NCI-H446 treated with DMSO at 0.1 percent for 48 hours (cell line): ENCODE results near the gene ATXN1.

Experiments
- DNase-seq: peaks from one replicate; lab custom pipeline; 2025; lab: John Stamatoyannopoulos, UW

The ATXN1 gene

GRCh38 chr6:16673011-16673797 lies 88.1 kb downstream of the ATXN1 start:
- no peak for DNase-seq

DNA sequence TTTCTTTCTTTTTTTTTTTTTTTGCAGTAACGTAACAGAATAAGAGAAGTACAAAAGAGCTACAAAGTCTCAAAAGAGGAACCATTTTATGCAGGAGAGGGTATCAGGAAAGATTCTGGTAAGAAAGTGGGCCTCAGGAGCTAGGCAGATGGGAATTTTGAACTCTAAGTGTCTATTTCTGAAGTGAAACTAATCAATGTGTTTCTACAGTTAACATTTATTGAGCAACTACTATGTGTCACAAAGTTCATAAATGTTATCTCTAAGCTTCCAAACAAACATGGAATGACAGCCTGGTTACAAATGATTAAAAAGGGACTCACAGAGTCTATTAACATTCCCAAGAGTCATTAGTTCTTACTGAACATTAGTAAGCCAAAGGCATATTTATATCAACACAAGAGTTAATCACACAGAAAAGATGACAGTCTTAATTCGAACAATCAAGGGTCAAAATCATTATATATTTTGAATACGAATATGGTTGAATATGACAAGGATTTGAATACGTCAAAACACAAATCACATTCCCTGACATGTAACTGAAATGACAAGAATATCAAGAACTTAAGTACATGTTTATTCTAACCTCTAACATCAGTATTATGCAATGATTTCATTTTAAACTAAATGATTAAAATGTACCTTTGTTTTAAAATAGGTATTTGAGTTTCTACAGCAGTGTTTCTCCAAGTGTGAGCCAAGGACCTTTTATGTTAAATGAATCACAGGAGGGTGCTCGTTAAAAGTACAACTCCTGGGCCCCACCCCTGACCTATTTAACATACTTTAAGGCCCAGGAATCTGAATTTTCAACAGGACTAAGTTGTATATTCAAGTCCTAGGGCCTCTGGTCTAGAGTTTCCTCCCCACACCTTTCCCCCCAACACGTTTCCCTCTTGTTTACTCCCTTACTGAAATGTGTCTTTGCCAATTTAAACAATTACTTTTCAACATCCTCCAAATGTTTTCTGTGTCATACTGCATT lies 89.7 kb downstream of the ATXN1 start:
- DNase-seq = no peak

DNA sequence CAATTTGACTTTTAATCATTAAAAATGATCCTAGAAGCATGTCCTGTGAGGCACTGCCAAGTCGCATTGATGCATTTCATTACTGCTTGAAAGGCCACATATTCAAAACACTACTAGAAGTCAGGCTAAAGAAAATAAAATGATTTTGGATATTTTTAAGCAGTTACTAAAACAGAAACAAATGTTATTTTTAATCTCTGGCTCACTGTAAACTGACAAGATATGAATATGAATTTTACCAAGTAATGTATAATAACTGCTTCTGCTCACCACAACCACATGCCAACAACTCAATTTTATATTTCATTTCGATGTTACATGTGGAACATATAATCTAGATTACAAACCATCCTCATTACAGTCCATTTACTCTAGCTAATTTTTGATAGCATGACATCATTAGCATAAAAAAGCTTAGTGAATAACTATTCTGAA lies 90.6 kb downstream of the ATXN1 start:
- DNase-seq = no peak

GRCh38 chr6:16670183-16670582 lies 91.1 kb downstream of the ATXN1 start:
- no peak for DNase-seq

DNA sequence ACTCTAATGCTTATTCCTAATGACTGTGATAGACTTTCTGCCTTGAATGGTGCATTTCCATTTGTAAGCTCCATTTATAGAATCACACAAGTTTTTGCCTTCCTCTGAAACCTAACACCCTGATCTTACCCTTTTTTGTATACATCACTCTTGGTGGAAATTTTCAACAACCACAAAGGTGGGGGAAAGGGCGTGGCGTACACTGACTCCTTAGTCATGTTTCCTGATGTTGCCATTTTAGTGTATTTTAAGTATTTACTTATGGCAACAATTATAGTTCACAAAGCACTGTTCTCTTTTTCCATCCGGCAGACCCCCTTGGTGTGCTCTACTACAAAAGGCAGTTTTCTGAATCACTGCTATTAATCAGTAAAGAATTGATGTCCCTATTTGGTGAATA lies 92.0 kb downstream of the ATXN1 start:
- no peak for DNase-seq

- no peak for DNase-seq
Measured at GRCh38 chr6:16667509-16667908, 93.8 kb downstream of the ATXN1 start.

- DNase-seq = no peak
Measured at GRCh38 chr6:16665992-16666391, 95.3 kb downstream of the ATXN1 start.

DNA sequence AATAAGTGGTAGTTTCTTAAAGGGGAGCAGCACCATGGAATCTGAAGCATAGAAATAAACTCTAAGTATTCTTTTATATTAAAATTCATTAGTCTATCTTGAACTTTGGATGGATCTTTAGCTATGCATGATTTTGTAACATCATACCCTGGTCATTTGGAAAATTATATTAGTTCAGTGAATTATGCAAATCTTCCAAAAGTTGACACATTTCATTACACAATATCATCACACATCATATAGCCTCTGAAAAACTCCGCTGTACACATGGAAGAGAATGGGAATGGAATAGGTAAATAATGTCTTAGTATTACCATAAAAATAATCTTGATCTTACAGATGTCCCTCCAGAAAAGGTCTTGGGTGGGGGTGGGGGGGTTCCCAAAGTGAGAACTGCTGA lies 96.1 kb downstream of the ATXN1 start:
- no peak for DNase-seq

DNA sequence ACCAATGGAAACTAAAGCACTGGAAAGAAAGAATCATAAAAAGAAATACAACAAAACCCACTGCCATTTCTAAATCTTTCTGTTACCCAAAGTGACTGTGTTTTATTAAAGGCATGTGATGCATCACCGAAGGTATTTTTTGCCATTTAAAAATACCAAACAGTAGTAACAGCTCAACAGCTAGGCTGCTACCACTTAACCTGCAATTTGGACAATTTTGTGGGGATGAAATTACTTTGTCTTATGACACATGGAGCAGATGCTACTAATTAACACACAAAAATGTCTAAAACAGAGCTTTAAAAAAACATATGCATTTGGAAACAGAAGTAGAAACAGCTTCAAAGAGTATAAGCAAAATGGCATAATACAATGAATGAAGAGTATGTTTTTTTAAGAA lies 97.4 kb downstream of the ATXN1 start:
- DNase-seq = no peak

DNA sequence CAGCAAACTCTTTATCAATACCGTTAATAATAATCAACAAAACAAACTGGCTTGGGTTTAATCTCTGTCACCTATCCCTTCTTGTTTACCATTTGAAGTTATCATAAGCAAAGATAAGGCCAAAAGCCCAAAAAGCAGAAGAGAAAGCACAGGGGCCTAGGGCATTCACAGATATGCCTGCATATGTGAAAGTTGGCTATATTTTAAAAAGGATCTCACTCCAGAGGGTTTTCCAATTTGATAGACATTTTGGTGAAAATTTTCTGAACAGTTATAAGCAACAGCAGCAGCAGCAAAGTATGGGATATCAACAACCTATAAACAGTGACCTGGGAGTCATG lies 101.1 kb downstream of the ATXN1 start:
- DNase-seq = no peak

- DNase-seq = no peak
Measured at GRCh38 chr6:16659466-16660156, 101.6 kb downstream of the ATXN1 start.

GRCh38 chr6:16658348-16659034 lies 102.8 kb downstream of the ATXN1 start:
- DNase-seq = no peak

GRCh38 chr6:16657768-16658167 lies 103.5 kb downstream of the ATXN1 start:
- DNase-seq = no peak

GRCh38 chr6:16656451-16656850 lies 104.8 kb downstream of the ATXN1 start:
- DNase-seq = no peak

DNA sequence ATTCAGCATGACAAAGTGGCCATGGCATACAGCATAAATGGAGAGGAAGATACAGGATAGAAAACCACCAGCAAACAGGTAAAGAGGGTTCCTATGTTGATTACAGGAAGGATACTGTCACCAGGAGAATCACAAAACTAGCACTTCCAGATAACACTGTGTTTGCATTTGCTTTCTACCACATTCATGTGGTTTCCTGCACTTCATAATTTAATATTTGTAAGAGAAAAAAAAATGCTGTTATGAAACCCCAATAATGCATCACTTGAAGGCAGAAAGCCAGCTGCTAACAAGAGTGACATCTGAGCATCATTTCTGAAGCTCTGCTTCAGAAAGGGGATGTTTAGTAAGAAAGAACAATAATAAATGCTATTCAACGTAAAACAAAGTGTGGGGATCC lies 106.6 kb downstream of the ATXN1 start:
- no peak for DNase-seq

DNA sequence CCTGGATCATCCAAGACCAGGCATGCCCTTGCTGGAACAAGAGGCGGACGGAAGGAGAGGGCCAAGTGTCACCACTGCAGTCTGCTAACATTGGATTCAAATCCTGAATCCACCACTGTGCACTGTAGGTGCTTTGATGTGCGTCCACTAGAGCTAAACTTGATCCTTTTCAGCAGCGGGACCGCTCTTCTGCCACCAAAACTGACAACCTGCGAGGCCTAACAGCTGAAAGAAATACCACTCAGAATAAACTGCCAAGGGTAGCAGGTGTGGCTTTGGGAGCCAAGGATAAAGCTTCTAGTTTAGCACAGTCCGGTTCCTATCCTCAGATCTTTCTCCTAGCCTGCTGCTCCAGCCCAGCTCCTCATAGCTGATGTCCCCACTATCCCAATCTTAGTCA lies 108.0 kb downstream of the ATXN1 start:
- DNase-seq = no peak

GRCh38 chr6:16651871-16652270 lies 109.4 kb downstream of the ATXN1 start:
- no peak for DNase-seq

DNA sequence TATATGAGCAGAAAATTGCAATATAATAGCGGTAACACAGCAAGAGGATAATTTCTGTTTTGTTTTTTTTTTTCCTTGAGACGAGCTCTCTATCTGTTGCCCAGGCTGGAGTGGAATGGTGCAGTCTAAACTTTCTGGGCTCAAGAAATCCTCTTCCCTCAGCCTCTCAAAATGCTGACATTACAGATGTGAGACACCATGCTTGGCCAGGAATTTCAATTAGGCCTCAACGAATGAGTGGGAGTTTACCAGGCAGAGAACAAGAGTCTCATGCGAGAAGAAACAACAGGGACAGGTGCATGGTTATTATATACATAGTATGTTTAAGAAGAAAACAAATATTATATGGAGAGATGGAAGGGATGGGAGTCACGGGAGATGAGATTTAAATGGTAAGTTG lies 111.4 kb downstream of the ATXN1 start:
- DNase-seq = no peak

DNA sequence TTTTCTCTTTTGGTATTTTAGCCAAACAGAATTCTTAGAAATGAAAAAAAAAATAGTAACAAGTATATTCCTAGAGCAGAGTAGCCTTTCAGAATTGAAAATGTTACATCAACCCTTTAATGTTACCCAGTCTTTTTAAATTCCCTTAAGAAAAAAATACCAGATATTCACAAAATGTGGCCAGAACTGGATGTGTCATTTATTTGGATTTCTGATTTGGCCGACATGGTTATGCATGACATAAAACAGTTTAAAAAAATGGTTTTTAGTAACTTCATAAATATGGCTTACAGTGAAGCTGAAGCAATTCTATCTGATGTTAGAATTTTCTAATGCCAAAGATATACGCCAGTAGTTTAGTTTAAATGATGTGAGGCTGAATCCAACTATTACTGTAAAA lies 112.0 kb downstream of the ATXN1 start:
- DNase-seq = no peak

DNA sequence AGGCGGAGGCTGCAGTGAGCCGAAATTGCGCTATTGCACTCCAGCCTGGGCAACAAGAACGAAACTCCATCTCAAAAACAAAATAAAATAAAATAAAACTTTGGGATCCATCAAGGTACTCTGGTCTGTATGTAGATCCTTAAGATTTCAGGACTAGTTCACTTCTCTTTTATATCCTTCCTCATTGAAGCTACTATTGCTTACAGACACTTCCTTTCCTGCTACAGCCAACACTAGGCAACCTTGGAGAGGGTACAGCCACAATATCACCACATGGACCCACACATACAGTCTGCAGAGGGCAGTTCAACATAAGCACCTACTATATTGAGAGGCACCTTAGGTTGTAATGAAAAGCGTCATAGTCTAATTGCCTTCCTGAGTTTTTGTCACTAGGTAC lies 113.3 kb downstream of the ATXN1 start:
- no peak for DNase-seq

DNA sequence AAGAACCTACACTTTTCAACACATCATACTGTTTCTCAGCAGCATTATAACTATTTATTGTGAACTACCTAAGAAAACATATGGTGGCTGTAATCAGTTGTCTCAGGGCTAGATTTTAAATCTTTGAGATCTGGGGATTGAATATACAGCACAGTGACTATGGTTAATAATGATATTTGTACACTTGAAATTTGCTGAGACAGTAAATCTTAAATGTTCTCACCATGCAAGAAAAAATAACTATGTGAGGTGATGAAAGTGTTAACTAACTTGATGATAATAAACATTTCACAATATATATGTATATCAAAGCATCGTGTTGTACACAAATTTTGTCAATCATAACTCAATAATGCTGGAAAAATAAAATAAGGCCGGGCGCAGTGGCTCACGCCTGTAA lies 113.8 kb downstream of the ATXN1 start:
- no peak for DNase-seq
